Measurements from ENCODE around the gene TNFAIP8L1.
A peak's percentile ranks its signal among the peaks of the same experiment; 100 is the strongest.

TNFAIP8L1 gene

DNA sequence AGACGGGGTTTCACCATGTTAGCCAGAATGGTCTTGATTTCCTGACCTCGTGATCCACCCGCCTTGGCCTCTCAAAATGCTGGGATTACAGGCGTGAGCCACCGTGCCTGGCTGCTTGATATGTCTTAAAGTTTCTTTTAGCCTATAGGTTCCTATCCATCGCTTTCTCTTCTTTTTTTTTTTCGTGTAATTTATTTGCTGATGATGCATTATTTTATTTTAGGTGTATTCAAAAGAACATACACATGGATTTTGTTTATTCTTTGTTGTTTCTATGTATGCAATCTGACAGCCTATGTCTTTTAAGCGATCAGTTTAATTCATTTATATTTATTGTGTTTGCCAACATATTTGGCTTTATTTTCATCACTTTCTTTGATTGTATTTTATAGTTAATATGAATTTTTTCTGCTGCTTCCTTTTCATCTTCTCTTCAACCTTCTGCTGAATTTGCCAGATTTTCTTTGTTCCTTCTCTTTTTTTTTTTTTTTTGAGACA is 26.0 kb upstream of the TNFAIP8L1 start:
- no peak for DNase-seq

DNA sequence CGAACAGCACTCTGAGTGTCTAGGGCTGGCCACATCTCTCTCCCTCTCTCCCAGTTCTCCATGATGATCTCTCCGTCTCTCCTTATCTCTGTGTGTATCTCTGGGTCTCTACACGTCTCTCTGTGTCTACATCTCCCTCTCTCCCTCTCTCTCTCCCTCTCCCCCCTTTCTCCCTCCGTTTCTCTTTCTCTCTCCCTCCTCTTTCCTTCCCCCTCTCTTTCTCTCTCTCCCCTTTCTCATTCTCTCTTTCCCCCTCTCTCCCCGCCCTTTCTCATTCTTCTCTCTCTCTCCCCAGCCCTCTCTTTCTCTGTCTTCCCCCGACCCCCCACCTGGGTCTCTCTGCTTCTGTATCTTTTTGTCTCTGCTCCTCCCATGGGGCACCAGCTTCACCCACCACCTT is 21.3 kb upstream of the TNFAIP8L1 start:
- no peak for DNase-seq

DNA sequence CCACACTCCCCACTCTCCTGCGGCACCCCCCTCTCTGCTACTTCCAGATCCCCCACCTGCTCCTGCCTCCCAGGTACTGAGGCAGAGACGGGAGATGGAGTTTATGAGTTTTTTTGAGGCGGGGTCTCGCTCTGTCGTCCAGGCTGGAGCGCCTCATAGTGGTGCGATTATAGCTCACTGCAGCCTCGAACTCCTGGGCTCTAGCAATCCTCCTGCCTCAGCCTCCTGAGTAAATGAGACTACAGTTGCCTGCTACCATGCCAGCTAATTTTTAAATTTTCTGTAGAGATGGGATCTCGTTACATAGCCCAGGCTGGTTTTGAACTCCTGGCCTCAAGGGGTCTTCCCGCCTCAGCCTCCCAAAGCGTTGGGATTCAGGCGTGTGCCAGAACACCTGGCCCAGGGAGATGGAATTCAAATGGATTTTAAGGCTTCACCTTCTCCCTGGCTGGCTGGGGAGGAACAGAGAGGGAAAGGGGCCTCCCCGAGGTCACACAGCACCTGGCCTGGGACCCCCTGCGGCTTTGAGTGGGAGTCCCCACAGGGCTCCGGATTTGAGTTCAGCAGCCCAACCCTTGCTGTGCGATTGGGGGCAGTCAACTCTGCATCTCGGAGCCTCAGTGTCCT is 19.5 kb upstream of the TNFAIP8L1 start:
- DNase-seq: no peak

DNA sequence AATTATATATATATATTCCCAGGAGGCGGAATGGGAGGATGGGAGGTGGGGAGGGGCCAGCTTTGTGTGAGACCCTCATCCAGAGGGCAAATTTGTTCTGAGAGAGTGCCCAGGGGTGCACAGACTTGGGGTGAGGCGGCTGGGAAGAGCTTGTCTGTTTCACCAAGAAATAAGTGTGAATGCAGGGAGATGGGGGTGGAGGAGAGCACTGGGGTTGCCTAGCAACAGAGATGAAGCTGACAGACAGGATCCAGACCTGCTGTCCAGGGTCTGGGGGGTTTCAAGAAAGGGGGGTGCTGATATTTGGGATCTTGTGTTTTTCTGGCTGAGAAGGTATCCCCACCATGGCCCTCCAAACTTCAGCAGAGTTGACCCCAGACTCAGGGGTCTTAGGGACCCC is 18.6 kb upstream of the TNFAIP8L1 start:
- DNase-seq: no peak

DNA sequence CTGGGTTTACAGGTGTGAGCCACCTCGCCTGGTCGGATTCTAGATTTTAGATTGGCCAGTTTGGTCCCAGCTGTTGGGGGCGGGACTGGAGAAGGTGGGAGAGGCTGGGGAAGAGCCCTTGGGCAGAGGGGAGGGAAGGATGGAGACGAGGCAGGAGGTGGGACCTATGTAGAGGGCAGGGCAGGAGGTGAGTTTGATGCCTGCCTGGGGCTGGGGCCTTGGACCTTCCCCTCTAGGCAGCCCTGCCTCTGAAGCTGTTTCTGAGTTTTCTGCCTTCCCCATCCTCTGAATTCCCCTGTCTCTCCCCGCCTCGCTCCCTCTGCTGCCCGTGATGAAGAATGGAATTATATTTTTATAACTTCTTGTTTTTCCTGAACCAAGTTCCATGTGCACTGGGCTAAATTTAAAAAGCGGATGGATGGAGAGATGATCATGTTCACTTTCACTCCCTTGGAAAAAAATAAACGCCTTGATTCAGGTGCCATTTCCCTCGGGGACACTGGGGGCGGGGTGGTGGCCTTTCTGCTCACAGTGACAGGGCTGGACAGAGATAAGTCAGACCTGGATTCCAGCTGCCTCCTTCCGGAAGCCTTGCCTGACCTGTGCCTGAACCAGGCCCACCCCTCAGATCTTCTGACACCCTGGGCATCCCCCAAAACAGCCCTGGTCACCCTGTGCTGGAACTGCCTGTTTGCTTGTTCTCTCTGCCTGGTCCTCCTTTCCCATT is 16.5 kb upstream of the TNFAIP8L1 start:
- no peak for DNase-seq

DNA sequence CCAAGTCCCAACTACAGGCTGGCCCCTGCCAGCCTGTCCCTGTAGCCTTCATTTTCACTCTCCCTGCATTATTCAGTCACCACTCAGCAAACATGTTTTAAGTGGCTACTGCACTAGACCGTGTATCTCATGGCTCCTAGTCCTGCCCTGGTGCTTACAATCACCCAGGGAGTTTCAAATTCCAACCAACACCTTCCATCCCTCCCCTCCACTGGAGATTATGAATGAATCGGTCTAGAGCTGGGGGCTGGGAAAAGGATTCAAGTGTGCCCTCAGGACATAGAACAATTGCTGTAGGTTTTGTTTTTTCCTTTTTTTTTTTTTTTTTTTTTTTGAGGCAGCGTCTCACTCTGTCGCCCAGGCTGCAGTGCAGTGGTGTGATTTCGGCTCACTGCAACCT is 15.0 kb upstream of the TNFAIP8L1 start:
- no peak for DNase-seq

DNA sequence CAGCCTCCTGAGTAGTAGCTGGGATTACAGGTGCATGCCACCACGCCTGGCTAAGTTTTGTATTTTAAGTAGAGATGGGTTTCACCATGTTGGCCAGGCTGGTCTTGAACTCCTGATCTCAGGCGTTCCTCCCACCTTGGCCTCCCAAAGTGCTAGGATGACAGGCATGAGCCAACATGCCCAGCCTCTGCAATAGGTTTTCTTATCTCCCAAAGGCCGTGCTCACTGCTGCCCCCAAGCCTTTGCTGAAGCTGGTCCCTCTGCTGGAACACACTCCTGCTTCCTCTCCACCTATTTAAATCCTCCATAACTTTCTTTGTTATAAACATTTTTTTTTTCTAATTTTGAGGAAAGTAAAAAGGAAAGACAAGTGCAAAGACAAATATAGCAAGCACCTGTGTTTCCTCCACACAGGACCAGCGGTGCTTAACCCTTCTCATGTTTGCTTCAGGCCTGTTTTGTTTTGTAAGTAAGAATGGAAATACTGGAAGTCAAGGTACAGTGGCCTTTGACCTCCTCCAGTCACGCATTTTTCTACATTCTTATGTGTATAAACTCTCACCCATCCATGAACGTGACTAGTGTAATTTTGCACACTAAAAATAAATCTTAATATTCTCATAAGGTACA is 14.5 kb upstream of the TNFAIP8L1 start:
- no peak for DNase-seq

DNA sequence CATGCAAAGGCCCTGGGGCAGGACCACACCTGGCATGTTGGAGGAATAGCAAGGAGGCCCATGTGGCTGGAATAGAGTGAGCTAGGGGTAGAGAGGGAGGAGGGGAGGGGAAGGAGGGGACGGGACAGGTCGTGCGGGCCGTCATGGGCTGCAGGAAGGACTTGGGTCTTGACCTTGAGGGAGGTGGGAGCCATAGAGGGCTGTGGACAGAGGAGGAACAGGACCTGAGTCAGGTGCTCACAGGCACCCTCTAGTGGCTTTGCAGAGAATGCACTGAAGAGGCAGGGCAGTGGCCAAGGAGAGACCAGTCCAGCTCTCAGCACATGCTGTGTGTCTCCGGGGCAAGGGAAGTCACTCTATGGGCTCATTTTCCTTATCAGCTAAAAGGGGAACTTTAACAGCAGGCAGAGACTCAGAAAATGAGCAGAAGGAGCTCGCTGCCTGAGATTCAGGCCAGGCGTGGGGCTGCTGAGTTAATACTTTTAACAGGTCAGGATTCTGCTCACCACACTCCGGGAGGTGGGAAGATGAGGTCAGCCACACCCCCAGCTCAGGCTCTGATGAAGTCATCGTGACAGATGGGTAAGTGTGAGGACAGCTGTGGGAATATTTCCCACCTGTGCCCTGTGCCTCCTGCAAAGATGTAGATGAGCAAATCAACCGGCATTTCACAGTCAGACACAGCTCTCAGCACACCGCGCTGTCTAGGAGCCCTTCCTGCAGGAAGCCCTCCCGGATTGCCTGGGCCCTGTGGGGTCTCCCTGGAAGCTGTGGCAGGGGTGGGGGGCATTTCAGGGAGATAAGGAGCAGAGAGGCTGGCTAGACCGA is 6.0 kb upstream of the TNFAIP8L1 start:
- peak; percentile 37 for DNase-seq

DNA sequence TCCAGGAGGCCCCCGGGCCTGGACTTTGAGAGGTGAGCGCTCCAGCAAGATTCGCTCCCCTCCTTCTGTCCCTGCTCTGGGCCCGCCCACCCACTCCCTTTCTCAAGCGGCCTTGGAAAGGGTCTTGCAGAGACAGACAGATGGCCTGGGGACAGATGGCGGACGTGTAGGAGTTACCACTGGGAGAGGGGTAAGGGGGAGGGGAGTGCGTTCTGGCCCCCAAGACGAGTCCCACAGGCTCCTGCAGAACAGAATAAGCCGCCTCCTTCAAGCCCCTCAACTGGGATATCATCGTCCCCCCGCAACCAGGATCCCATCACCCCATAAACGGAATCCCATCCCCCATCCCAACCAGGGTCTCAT is 3.6 kb upstream of the TNFAIP8L1 start:
- no peak for DNase-seq

DNA sequence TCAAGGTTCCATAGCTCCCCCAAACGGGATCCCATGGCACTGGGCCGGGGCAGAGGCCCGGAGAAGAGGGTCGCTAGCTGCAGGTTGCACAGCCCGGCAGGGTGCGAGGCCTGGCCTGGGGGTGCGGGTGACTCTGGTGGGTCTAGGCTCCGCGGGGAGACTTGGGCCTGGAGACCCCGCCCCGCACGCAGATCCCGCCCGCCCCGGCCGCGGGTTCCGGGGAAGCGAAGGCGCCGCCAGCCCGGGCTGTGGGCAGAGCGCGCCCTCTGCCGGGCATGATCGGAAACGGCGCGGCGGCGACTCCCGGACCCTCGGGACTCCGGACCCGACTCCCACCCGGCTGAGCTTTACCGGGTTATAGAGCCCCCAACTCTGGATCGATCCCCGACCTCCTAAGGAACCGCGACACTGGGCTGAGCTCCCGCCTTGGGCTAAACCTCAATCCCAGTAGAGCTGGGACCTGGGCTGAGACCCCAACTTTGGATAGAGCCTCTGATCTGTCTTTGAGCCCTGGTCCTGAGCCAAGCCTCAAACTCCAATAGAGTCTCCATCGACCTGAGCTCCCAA is 3.1 kb upstream of the TNFAIP8L1 start:
- peak; percentile 55 for DNase-seq

DNA sequence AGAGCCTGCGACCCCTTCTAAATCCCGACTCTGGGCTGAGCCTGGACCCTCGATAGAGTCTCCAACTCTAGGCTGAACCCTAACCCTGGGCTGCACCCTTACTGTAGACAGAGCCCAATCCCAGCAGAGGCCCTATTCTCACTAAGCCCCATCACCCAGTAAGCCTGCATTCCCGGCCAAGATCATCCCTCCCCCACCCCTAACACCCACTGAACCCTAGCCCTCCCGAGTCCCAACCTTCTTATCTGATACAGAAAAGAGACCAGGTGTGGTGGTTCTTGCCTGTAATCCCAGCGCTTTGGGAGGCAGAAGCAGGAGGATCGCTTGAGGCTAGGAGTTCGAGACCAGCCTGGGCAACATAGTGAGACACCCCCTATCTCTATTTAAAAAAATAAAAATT is 2.6 kb upstream of the TNFAIP8L1 start:
- DNase-seq: no peak

DNA sequence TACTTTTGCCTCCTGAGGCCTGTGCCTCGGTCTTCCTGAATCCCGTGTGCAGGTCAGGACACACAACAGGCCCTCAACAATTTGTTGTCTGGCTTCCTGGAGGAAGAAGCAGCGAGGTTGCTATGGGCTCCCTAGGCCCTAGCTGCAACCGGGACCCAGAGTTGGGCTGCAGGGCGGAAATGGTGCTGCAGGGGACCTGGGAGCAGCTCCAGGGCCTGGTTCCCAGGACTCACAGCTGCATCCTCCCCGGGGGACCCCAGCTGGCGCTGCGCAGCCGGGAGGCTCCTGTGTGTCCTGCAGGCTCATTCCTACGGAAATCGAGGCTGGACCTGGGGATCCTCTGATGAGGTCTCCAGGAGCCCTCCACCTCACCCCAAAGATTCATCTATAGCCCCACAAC is 999 bp upstream of the TNFAIP8L1 start:
- no peak for DNase-seq

DNA sequence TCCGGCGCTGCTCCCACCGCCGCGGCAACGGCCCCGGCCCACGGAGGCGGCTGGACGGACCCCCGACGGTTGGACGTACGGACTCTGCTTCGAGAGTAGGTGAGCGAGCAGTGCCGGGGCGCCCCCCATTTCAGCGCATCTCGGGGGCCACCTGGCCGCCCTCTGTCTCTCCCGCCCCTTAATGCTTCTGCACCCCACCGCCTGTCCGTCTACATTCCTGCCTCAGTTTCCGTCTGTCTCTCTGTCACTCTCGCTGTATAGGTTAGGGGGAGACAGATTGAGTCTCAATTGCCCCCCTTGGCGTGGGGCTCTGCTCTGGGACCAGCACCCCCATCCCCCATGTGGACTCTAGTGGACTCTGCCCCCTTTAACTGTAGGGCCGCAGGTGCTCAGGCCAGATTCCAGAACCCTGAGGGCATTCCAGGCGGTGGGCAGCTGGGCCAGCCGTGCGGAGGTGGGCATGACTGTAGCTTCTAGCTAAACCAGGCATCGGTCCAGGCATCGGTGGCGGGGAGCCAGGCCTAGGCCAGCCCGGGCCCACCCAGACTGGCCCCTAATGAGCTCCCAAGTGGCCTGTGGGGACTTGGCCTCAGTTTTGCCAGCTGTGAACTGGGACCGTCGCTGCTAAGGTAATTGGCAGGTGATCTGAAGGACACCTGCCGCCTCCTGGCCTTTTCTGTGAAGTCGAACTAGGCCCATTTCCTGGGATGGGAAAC is 373 bp downstream of the TNFAIP8L1 start:
- no peak for DNase-seq

DNA sequence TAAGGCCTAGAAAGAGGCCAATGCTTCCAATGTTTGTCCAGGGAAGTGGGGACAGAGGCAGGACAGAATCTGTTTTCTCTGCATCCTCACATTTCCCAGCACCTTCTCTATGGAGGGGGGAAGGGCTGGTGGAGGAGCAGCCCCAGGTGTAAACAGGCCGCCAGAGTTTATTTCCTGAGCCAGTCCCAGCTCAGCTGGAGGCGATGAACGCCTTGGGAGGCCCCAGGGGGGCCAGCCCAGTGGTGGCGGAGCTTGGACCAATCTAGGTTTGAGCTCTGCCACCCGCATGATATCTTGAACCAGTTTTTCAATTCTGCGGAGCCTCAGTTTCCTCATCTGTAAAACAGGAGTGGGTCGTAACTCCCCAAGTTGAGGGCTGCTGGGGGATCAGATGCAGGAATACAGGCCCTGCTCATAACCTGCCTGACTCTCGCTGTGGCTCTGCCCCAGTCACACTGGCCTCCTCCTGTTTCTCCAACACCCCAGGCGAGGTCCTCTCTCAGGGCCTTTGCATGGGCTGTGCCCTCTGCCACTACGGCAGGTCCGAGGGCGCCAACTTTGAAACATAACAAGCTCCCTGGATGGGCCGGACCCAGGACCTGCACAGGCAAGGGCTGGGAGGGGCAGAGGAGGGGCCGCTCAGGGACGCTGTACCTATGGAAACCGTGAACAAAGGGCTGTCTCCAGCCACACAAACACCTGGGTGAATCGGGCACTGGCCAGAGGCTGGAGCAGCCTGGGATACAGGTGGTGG is 1.1 kb downstream of the TNFAIP8L1 start:
- no peak for DNase-seq

DNA sequence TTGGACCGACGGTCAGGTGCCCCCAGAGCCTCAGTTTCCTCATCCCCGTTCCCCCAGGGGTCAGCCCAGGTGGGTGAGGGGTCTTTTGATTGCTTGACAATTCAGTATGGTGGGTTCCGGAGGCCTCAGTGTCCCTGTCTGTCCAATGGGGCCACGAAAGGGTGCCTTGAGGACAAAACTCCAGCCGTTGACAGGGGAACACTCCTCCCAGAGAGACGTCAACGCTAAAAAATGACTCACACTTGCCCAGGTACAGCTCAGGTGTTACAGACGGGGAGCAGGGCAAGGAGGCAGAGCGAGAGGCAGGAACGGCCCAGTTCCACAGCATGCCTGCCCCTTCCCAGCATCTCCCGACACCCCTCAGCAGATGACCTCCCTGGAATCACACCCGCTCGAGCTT is 1.8 kb downstream of the TNFAIP8L1 start:
- DNase-seq: no peak

DNA sequence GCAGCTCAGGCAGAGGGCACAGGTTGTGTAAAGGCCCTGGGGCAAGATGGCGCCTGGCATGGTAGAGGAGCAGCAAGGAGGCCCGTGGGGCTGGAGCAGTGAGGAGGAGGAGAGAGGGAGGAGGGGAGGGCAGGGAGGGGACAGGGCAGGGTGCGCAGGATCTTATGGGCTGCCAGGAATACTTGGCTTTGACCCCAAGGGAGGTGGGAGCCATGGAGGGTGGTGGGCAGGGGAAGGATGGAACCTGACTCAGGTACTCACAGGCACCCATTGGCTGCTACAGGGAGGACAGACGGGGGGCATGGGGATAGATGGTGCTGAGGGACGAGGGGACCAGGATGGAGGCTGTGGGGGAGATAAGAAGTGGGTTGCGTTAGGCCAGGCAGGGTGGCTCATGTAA is 3.3 kb downstream of the TNFAIP8L1 start:
- no peak for DNase-seq

DNA sequence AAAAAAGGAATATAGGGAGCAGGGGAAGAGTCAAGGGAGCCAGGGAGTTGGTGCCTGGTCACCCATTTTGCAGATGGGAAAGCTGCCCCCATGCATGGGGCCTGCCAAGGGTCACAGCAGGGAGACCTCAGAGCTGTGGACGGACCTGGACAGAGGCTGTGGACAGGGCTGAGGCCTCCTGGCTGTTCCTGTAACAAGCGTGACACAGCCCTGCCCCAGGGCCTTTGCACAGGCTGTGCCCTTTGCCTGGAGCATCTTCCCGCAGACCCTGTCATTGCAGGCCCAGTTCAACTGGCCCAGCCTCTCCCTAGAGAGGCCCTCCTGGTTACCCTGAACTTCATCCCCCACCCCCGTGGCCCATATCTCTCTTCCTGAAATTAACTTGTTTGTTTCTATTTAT is 6.4 kb downstream of the TNFAIP8L1 start:
- no peak for DNase-seq

DNA sequence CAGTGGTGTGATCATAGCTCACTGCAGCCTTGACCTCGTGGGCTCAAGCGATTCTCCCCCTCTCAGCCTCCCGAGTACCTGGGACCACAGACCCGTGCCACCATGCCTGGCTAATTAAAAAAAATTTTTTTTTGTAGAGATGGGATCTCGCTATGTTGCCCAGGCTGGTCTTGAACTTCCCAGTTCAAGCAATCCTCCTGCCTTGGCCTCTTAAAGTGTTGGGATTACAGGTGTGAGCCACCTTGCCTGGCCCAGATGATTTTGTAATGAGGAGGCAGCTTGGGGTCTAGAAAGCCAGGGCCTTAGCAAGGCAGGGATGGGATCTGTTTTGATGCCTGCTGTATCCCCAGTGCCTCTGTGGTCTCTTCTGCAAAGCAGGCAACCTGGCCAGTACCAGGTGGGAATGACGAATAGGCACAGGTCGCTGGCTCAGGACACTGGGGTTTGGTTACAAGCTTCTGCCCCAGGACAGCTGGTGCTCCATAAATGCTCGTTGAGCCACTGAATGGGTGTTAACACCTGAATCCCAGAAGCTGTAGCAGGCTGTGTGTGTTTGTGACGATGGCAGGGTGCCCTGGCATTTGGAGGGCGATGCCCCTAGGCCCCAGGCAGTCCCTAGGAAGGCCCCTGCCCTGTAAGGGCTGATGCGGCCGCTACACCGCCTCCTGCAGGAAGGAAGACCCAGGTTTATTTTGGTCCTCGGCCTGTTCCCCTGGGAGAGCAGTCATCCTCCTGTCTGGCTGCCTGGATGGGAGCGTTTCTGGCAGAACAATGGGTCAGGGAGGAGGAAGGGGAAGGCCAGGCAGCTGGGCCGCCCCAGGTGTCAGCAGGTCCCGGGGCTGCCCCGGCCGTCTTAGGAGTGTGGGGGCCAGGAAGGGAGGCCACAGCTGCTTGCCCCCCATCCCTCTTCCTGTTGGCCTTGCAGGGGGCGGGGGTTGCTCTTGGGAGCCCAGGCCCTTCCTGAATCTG is 8.6 kb downstream of the TNFAIP8L1 start:
- no peak for DNase-seq

DNA sequence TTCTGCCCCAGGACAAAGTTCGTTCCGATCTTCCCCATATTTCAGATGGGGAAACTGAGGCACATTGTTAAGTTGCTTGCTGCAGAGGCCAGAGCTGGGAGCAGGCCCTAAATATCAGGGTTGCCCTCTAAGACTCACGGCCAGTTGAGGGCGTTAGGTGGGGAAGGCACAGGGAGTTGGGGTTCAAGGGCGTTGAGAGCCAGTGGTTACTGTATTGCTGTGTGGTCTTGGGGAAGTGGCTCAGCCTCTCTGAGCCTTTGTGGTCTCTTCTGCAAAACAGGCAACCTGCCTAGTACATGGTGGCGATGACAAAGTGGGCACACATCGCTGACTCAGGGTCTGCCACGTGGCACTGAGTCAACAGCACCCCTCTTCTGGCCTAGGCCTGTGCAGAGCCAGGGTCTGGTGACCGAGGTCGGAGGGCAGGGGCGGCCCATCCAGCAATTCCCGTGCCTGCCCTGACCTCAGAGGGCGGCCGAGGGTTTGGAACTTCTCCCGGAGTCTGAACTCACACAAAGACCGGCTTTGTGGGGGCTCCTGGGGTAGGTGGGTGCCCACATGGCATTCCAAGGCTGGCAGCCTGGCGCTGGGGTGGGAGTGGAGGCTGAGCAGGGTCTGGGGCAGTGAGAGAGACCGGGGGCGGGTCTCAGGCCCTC is 10.2 kb downstream of the TNFAIP8L1 start:
- no peak for DNase-seq

DNA sequence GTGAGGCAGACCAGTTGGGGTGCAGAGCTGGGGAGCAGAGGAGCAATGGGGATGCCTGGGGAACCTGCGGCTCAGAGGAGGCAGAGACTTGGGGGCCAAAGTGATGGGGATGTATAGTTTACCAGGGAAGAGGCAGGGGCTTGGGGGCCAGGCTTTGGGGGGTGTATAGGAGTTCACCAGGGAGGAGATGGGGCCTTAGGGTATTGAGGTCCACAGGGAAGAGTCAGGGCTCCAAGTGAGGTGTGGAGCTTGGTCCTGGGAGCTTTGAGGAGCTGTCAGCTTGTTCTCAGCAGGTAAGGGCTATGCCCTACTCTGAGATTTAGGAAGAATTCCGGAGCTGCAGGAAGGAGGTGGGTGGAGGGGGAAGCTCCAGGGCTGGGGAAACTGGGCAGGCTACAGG is 10.8 kb downstream of the TNFAIP8L1 start:
- DNase-seq: no peak

Measured in NK-92 treated with Interleukin-12 subunit alpha and Interleukin-12 subunit beta, amount 100 ng/mL, for 24 hours (cell line).